ENCODE measurements around the gene TK1.

- no peak for TF ChIP-seq EHMT2 (IDR thresholded peaks at IDR 0.05; ENCODE audit: low read depth)
- TF ChIP-seq CTCF (IDR thresholded peaks at IDR 0.05): no peak
- TF ChIP-seq JUNB (IDR thresholded peaks at IDR 0.05): no peak
- no peak for TF ChIP-seq TP53 (CRISPR knock-in tag; IDR thresholded peaks at IDR 0.05)
- no peak for TF ChIP-seq ZNF302 (CRISPR knock-in tag; IDR thresholded peaks at IDR 0.05)
- TF ChIP-seq RAD21 (conservative IDR thresholded peaks at IDR 0.05 in 1 of 2, IDR thresholded peaks at IDR 0.05 in 1 of 2): no peak
- no peak for TF ChIP-seq BCL3 (IDR thresholded peaks at IDR 0.05)
- TF ChIP-seq RNF2 (IDR thresholded peaks at IDR 0.05; ENCODE audit: borderline replicate concordance, low read depth): no peak
- no peak for TF ChIP-seq MAX (IDR thresholded peaks at IDR 0.05)
- TF ChIP-seq RCOR1 (IDR thresholded peaks at IDR 0.05; ENCODE audit: low read depth, low read length): no peak
- TF ChIP-seq SMC3 (IDR thresholded peaks at IDR 0.05): no peak
Measured at GRCh38 chr17:78130437-78131101, 56.3 kb downstream of the TK1 start, which contains the start of gene TMC8.
